Stimulated activated CD4-positive, alpha-beta T cell treated with anti-CD3 and anti-CD28 coated beads, Interleukin-2, amount 100 ng/mL, for 48 hours (primary cell): ENCODE data around the gene FREM3.
"Not testable (repeated sequence)": the region's sequence is repeated elsewhere in the genome, so short reads cannot be mapped to it uniquely, and the experiment has no call there.

Source experiments
- DNase-seq, 2 donors: peaks; one replicate each; pipeline ENCODE4 v3.0.0-alpha.2; 2020

Gene FREM3

GRCh38 chr4:143700416-143701352 lies at the start of gene FREM3:
TSS of gene FREM3 (minus strand) at chr4:143700675. CDS start at chr4:143700675, 0 bp downstream.
- DNase-seq, result no peak

- no peak for DNase-seq
Measured at GRCh38 chr4:143745874-143746273, 45.4 kb upstream of the FREM3 start.

DNA sequence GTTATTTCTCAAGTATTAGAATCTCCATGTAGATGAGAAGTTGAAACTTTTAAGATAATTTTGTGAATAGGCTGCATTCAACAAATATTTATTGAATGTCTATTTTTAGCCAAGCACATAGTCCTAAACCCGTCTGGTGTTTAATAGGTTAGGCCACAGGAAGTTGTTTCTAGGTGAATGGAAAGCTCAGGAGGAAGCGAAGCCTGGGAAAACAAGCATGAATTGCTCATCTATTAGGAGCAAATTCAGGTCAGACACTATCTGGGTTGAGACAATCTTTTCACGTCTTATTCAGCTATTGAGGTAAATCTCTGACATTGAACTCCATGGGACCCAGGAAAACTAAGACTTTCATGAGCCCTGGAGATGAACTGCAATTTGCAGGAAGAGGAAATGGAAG lies 43.1 kb upstream of the FREM3 start:
- DNase-seq, result no peak

DNA sequence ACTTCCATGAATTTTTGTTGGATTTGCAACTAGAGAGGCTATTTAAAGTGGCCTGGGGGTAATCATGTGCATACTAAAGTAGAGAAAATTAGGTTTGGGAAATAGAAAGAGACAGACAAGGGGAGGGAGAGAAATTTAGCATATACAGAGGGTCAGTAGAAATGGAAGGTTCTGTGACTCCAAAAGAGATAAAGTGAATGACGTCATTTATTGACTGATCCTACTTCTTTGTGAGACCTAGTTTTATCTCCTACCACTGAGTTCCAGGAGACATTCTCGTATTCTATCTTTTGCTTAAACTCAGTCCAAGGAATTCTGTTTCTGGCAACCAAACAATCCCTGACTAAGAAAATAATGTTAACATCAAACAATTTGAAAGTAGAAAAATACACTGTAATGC lies 42.4 kb upstream of the FREM3 start:
- DNase-seq, result no peak

GRCh38 chr4:143736861-143737260 lies 36.4 kb upstream of the FREM3 start:
- DNase-seq, result no peak

GRCh38 chr4:143736061-143736460 lies 35.6 kb upstream of the FREM3 start:
- DNase-seq, result not testable (repeated sequence)

GRCh38 chr4:143728166-143728565 lies 27.7 kb upstream of the FREM3 start:
- DNase-seq, result no peak

DNA sequence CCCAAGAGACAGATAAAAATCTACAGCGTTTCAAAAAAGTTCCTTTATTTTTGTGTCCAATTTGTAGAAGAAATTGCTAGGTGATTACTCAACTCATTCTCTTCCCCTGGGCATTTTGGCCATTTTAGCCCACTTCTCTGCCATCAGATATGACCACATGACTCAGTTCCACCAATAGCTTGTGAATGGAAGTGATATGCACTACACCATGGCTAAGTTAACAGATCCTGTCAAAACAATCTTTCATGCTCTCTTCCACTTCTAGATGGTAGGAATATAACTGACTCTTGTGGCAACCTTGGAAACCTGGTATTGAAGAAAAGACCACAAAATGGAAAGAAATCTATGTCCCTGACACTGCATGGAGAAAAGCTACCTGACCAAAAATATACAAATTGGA lies 26.2 kb upstream of the FREM3 start:
- DNase-seq, result no peak

DNA sequence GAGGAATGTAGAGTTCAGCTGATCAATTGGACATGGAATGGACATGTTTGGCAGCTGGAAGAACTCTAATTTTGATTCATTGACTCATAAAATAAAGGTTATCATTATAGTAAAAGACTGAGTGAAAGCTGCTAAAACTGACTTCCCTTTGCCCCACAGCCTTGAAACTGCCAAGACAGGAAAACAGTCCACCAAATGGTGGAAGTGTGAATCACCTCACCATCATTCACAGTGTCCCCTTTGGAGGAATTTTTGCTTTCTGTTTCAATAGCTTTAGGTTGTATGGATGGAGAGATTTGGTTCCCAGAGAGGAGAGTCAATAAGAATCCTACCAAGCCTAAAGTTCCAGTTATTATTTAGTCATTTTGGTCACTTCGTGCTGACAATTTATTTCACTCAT lies 20.8 kb upstream of the FREM3 start:
- no peak for DNase-seq

GRCh38 chr4:143718748-143719147 lies 18.3 kb upstream of the FREM3 start:
- not testable (repeated sequence) for DNase-seq

DNA sequence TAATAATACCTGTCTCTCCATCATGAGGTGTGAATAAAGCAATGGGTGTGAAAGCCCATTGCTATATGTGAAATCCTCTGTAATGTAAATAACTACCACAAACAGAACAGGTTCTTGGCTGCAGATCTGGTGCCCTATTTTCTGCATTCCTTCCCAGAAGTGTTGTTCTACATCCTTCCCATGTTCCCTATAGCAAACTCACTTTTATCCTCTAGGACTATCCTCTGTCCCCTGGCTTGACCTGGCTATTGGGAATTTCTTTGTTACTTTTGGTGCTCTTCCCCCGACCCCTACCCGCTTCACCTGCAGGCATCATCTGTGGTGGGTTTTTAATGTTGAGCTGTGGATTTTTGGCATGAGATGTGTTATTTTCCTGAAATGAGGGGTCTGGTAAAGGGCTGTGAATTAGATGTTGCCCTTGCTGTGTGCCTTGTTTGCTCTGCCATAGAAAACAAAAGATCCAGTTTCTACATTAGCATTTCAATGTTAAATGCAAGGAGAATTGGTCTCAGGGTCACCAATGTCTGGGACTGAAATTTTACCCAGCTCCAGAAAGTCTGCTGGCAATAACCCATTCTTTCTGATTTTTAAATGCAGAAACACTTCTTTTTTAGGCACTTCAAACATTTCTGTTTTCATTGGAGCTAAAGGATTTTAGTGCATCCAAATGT lies 13.6 kb upstream of the FREM3 start:
- no peak for DNase-seq

GRCh38 chr4:143713553-143713952 lies 13.1 kb upstream of the FREM3 start:
- no peak for DNase-seq

DNA sequence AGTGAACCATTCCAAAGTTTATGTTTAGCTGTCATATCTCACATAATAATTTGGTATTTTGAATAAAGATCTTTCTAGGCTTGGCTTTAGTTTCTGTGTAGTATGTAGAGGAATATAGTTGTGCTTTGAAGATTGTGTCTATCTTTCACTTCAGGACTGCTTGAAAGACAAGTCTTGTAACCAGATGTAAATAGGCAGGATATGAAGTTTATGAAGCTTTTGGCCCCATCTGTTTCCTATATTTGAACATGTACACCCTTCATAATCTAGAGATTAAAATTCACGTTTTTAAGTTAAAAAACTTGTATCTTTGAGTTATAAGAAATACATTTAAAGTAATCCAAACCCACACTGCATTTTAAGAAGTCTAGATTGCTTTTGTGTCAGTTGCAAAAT lies 11.7 kb upstream of the FREM3 start:
- no peak for DNase-seq

DNA sequence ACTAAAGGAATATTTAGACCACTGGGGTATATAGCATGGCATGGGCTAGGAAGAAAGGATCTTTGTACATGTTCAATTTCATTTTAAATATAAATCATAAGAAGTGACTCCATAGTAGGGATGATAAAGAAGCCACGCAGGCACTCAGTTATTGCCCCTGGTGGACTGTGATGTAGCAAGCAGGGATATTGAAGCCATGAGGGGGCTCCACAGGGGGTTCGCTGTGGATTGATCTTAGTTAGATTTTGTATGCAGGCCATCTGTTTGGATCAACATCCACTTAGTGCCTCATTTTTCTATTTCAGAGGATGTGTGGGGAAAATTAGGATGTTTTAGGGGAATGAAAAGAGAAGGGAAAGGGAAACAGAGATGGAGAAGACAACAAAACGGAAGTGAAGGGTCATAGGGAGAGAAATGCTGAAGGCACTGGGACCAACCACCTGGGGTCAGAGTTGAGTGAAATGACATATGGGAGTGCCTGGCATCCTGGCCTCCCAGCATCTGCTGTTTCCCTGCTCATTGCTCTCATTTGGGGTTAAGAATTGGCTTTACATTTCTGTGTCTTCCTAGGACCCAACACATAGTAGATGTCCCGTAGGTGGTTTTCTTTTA lies 11.2 kb upstream of the FREM3 start:
- DNase-seq, result no peak

GRCh38 chr4:143701365-143701764 lies 890 bp upstream of the FREM3 start:
- DNase-seq, result no peak

- DNase-seq, result no peak
Measured at GRCh38 chr4:143700046-143700415, 444 bp downstream of the FREM3 start.

GRCh38 chr4:143699331-143700045 lies 987 bp downstream of the FREM3 start:
- DNase-seq, result no peak

DNA sequence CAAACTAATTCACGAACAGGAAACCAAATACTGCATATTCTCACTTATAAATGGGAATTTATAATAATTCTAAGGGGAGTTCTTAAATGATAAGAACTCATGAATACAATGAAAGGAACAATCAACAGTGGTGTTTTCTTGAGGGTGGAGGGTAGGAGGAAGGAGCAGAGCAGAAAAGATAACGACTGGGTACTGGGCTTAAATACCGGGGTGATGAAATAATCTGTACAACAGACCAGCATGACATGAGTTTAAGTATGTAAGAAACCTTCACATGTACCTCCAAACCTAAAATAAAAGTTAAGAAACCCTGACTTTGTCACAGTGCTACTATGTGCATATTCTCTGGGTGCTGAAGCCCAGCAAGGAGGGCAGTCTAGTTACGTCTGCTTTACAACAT lies 6.6 kb downstream of the FREM3 start:
- no peak for DNase-seq

GRCh38 chr4:143692241-143692640 lies 8.2 kb downstream of the FREM3 start:
- DNase-seq, result no peak

DNA sequence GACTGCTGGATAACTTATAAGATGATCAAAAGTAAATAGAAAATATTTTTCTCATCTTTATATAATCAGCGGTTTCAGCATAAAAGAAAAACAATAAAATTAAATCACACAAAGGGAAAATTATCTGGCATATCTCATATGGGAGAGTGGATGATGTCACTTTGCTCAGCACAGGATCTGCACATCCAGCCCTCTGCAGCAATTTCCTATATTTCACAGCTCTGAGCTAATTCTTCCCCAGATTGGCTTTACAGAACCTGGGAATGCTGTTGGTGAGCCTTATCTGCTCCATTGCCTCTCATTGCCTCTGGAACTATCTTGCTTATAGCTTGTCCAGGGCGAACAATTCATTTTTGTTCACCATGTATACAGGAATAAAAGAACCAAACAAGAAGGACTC lies 21.0 kb downstream of the FREM3 start:
- no peak for DNase-seq

DNA sequence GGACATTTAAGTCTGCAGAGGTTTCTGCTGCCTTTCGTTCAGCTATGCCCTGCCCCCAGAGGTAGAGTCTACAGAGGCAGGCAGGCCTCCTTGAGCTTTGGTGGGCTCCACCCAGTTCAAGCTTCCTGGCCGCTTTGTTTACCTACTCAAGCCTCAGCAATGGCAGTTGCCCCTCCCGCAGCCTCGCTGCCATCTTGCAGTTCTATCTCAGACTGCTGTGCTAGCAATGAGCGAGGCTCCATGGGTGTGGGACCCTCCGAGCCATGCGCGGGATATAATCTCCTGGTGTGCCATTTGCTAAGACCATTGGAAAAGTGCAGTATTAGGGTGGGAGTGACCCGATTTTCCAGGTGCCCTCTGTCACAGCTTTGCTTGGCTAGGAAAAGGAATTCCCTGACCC lies 26.8 kb downstream of the FREM3 start:
- DNase-seq, result not testable (repeated sequence)

DNA sequence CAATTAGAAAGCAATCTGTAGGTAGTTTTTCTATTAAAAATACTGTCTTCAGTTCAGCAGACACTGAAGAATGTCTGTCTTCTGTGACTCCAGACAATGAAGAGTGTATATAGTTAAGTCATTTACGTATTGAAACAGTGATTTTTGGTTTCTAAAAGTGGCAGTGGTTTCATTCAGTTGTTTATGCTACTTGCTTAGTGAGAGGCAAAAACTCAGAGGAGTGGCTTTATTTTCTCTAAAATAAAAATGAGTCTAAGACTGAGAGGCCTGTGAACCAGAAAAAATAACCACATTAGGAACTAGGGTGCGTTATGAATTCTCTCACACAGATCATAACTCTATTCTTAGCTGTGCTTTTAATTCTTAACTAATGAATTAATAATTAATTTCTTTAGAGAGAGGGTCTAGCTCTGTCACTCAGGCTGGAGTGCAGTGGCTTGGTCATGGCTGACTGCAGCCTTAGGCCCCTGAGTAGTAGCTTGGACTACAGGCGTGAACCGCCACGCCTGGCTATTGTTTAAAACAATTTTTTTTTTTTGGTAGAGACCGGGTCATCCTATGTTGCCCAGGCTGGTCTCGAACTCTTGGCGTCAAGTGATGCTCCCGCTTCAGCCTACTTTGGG lies 31.4 kb downstream of the FREM3 start:
- no peak for DNase-seq

DNA sequence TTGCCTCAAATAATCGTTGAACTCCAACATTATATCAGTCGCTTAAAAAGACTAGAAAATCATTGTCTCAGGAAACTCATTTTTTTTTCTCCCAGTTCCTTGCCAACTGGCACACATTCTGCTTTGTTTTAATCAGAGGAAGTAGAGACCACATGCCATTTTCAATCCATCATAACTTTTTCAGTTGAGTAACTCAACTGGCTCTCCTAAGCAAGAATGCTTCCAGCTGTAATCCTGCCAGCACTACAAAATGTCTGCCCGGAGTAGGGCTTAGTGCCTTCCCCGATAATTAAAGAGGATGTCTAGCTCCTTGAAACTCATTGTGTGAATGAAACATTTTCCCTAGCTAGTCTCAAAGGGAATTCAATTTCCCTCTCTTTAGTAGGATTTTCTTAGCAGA lies 33.0 kb downstream of the FREM3 start:
- no peak for DNase-seq
